ENCODE data around the gene PIEZO1.
A peak's percentile ranks its signal among the peaks of the same experiment; 100 is the strongest.
"Not testable (repeated sequence)": the region's sequence is repeated elsewhere in the genome, so short reads cannot be mapped to it uniquely, and the experiment has no call there.

PIEZO1 gene, protein sequence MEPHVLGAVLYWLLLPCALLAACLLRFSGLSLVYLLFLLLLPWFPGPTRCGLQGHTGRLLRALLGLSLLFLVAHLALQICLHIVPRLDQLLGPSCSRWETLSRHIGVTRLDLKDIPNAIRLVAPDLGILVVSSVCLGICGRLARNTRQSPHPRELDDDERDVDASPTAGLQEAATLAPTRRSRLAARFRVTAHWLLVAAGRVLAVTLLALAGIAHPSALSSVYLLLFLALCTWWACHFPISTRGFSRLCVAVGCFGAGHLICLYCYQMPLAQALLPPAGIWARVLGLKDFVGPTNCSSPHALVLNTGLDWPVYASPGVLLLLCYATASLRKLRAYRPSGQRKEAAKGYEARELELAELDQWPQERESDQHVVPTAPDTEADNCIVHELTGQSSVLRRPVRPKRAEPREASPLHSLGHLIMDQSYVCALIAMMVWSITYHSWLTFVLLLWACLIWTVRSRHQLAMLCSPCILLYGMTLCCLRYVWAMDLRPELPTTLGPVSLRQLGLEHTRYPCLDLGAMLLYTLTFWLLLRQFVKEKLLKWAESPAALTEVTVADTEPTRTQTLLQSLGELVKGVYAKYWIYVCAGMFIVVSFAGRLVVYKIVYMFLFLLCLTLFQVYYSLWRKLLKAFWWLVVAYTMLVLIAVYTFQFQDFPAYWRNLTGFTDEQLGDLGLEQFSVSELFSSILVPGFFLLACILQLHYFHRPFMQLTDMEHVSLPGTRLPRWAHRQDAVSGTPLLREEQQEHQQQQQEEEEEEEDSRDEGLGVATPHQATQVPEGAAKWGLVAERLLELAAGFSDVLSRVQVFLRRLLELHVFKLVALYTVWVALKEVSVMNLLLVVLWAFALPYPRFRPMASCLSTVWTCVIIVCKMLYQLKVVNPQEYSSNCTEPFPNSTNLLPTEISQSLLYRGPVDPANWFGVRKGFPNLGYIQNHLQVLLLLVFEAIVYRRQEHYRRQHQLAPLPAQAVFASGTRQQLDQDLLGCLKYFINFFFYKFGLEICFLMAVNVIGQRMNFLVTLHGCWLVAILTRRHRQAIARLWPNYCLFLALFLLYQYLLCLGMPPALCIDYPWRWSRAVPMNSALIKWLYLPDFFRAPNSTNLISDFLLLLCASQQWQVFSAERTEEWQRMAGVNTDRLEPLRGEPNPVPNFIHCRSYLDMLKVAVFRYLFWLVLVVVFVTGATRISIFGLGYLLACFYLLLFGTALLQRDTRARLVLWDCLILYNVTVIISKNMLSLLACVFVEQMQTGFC (N-terminal part only)

DNA sequence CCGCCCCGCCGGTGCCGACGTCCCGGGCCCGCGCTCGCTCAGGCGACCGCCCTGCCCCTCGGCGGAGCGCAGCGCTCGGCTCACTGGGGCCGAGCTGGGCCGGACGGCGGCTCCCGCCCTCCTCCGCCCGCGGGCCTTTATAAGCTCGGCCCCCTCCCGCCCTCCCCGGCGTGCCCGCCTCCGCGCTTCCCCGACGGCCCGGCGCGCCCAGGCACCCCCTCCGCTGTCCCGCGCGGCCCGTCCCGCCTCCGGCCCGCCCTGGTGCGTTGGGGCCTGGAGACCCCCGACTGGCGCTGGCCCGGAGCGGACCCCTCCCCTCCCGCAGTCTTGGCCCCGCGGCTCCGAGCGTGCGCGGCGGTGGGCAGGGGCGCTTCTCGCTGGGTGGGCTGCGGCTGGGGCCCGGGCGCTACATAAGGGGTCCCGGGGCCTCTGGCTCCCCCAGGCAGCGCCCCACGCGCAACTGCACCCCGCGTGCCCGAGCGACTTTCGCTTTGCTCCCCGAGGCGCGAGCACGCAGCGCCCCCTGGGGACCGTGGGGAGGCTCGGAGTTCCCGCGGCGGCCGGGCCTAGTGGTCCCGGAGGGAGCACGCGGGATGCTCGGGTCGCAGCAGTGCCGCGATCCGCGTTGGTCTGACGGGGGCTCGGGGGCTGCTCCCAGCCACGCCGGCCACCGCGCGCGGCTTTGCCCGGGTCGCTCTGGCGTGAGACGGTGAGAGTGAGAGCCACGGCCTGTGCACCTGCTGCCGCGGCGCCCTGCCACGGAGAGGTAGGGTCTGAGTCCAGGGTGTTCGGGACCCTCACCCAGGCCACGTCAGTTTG lies at the start of gene PIEZO1:
Gene PIEZO1 (minus strand): TSS at position 115 of the 819 bp plus-strand sequence. CDS start 256 bp downstream, outside the sequence.
- peak; percentile 68 to 70 for DNase-seq (ENCODE audit: low read depth in 2 of 2)

GRCh38 chr16:88834670-88835069 lies 49.6 kb upstream of the PIEZO1 start:
- no peak for DNase-seq (ENCODE audit: low read depth in 2 of 2)

GRCh38 chr16:88833086-88833485 lies 48.1 kb upstream of the PIEZO1 start:
- DNase-seq (ENCODE audit: low read depth in 2 of 2) = no peak

DNA sequence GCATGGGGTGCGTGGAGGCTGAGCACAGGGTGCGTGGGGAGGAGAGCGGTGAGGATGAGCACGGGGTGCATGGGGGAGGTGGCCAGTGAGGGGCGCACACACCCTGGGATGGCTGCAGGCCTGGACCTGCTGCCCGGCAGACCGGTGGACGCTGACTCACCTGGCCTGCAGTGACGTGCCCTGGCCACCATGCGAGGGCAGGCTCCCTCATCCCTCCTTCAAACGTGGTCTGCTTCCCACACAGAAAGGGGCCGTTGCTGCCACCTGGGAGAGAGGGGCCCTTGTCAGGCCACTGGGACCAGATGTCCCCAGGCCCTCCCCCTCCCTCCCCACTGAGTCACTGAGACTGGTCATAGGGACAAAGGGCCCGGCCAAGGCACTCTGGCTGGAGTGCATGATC lies 46.8 kb upstream of the PIEZO1 start:
- DNase-seq (ENCODE audit: low read depth in 2 of 2) = no peak

DNA sequence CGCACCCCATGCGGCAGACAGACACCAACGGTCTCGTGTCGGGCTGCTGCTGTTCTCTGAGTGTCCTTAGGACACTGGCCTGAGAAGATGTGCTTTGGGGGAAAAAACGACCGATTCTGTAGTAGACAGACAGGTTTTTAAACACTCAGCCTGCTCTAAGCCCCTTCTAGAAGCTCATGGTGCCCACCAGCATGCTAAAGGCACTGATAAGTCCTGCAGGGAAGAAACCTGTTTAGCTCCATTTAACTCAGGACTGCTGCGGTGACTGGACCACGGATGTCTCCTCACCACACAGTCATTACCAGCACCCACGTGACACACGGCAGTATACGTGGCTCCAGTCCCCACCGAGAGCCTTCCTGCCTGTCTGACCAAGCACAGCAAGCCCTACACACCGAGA lies 45.8 kb upstream of the PIEZO1 start:
- DNase-seq (ENCODE audit: low read depth in 2 of 2) = no peak

GRCh38 chr16:88830258-88830657 lies 45.2 kb upstream of the PIEZO1 start:
- DNase-seq (ENCODE audit: low read depth in 2 of 2) = no peak

DNA sequence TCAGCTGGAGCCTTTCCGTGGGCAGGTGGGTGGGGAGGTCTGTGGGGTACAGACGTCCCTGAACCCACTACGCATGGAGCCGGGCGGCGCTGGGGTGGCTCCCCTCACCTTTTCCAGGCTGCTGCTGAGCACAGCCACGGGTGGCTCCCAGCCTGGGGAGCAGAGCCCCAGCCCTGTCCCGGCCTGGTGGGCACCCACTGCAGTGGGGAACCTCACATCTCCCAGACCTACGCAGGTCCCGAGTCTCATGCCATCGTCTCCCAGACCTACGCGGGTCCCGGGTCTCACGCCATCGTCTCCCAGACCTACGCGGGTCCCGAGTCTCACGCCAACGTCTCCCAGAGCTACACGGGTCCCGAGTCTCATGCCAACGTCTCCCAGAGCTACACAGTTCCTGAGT lies 43.7 kb upstream of the PIEZO1 start:
- no peak for DNase-seq (ENCODE audit: low read depth in 2 of 2)

DNA sequence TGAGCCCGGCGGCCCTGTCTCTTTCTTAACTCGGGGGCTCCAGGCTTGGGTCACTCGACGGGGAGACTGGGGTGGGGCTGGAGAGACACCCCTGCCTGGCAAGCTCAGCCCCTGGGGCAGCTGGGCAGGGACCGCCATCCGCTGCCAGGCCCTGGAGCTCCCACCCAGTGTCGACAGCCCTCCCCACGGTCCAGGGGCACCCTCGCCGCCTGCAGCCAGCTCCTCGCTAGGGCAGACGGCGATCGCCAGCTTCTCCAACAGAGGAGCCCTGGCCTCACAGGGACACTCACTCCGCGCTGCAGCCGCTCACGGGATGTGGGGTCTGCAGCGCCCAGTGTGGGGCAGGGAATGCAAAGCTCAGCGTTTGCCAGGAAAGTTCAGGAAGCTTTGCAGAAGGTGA lies 42.7 kb upstream of the PIEZO1 start:
- DNase-seq (ENCODE audit: low read depth in 2 of 2) = no peak

DNA sequence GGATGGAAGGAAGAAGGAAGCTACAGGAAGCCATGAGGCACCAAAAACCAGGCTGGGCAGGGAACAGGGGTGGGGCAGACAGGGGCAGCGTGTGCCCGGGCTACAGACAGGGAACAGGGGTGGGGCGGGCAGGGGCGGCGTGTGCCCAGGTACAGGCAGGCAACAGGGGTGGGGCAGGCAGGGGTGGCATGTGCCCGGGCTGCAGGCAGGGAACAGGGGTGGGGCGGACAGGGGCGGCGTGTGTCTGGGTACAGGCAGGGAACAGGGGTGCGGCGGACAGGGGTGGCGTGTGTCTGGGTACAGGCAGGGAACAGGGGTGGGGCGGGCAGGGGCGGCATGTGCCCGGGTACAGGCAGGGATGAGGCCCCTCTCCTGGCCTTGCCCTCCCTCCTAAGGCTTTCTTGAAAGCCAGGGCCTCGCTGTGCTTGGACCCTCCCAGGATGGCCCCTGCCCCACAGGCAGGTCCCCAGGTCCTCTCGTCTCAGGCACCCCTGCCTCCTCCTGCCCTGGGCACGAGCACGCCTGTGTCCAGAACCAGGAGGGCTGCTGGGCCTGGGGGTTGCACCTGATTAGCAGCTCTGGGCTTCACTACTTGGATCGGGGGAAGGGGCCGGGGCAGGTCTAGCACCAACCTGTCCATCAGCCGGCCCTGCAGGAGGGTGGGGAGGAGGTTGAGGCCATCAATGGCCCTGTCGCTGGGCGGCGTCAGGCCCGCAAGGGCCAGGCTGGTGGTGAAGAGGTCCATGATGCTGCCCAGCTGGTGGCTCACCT lies 41.2 kb upstream of the PIEZO1 start:
- DNase-seq (ENCODE audit: low read depth in 2 of 2) = no peak

DNA sequence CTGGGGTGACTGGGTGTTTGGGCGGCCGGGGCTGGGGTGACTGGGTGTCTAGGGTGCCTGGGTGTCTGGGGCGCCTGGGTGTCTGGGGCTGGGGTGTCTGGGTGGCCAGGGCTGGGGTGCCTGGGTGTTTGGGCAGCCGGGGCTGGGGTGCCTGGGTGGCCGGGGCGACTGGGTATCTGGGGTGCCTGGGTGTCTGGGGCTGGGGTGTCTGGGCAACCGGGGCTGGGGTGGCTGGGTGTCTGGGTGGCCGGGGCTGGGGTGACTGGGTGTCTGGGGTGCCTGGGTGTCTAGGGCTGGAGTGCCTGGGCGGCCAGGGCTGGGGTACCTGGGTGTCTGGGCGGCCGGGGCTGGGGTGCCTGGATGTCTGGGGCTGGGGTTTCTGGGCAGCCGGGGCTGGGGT lies 40.1 kb upstream of the PIEZO1 start:
- DNase-seq (ENCODE audit: low read depth in 2 of 2) = no peak

GRCh38 chr16:88824256-88825077 lies 39.4 kb upstream of the PIEZO1 start:
- no peak for DNase-seq (ENCODE audit: low read depth in 2 of 2)

DNA sequence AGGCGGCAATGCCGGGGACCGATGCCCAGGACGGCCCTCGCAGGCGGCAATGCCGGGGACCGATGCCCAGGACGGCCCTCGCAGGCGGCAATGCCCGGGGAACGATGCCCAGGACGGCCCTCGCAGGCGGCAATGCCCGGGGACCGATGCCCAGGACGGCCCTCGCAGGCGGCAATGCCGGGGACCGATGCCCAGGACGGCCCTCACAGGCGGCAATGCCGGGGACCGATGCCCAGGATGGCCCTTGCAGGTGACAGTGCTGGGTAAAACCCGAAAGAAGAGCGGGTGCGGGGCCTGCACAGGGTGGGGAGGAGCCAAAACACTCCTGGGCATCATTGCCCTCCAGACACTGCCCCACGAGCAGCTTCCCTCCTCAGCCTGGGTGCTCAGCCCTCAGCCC lies 38.6 kb upstream of the PIEZO1 start:
- not testable (repeated sequence) for DNase-seq (ENCODE audit: low read depth in 2 of 2)

- DNase-seq (ENCODE audit: low read depth in 2 of 2) = no peak
These were observed 37.4 kb upstream of the PIEZO1 start for GRCh38 chr16:88822281-88823040.

- DNase-seq (ENCODE audit: low read depth in 2 of 2) = no peak
These were observed 36.3 kb upstream of the PIEZO1 start for GRCh38 chr16:88821168-88821850.

GRCh38 chr16:88820385-88821025 lies 35.5 kb upstream of the PIEZO1 start:
- no peak for DNase-seq (ENCODE audit: low read depth in 2 of 2)

GRCh38 chr16:88819126-88819525 lies 34.1 kb upstream of the PIEZO1 start:
- no peak for DNase-seq (ENCODE audit: low read depth in 2 of 2)

DNA sequence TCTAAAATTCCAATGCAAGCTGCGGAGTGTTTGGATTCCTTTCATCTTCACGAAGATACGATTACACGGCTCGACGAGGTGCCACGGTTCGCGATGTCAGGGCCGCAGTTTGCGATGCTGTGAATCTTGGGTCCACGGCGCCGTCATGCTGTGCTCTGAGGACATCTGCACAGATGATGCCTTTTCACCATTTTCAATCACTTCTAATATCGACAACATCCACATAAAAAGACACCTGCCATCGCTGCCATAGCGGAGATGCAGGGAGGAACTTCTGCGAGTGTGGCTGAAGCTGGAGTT lies 33.5 kb upstream of the PIEZO1 start:
- DNase-seq (ENCODE audit: low read depth in 2 of 2) = no peak

Data from activated CD4-positive, alpha-beta T cell treated with anti-CD3 and anti-CD28 coated beads for 24 hours (primary cell).